ENCODE data around the gene SP100. TPM values are rescaled to one million over a fixed set of nuclear protein-coding genes. Genes with fewer than 3 reads are reported as not detected.
"Not testable (repeated sequence)": the region's sequence is repeated elsewhere in the genome, so short reads cannot be mapped to it uniquely, and the experiment has no call there.

Gene SP100
- total RNA-seq, 1 donor from 2014 or later = 38.8 TPM

DNA sequence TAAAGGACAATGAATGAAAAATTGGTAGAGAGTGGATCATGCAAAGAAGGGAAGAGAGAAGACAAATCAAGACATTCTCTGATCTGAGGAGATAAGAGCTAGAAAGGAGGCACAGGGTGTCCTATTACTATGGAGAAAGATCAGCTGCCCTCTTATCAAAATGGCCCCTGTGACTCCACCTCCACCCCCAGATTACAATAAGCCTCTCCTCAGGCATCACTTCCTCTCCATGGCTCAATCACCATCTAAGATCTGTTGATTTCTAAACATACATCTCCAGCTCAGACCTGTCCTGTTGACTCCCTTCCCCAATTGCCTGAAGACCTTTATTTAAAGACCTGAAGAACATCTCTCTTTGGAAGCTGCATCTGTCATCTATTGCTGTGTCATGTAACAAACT lies 43.2 kb downstream of the SP100 start:
- DNase-seq = no peak

DNA sequence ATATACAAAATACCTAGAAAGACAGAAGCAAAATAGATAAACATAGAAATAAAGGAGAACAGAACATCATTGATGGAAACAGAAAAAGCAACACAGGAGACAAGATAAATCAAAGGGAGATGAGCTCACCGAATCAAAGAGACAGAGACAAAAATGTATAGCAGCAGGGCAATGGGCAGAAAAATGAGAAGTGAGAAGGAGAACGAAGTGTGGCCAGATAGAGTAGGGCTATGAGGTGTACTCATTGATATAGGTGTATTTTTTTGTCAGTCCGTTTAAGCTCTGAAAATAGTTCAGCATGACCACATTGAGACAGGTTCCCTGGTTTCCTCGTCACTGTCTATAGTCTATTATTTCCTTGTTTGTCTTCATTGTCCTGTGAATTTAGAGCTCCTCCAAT lies 55.1 kb downstream of the SP100 start:
- DNase-seq = no peak

DNA sequence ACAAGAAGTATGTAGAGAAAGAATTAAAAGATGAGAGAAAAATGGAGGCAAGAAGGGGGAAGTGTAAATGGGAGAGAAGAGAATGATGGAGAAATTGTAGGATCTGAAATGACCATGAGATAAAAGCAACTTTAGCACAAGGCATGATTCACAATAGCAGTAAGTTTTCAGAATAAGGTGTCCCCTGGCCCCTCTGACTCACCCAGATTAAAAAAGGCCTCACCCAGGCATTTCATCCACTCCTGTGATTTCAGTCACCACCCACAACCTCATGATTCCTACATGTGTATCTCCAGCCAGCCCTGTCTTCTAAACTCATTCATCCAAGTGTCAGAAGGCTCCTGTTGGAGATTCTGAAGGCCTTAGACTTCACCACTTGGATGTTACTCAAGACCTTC lies 56.6 kb downstream of the SP100 start:
- no peak for DNase-seq

DNA sequence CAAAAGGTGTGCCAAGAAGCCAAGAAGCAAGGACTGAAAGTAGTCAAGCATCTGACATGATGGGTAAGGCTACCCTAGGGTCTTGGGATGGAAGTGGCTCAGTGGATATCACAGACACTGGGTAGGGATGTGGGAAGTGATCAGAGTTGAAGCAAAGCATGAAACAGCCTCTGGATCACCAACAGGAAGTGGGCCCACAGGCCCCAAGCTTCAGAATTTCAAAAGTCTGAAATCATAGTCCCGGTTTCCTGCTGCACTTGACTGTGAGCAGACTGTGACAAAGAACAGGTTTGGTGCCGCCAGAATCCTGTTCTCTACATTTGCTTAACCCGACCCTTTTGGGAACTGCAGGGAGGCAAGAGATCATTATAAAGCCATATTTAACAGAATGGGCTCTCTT lies 57.4 kb downstream of the SP100 start:
- no peak for DNase-seq

DNA sequence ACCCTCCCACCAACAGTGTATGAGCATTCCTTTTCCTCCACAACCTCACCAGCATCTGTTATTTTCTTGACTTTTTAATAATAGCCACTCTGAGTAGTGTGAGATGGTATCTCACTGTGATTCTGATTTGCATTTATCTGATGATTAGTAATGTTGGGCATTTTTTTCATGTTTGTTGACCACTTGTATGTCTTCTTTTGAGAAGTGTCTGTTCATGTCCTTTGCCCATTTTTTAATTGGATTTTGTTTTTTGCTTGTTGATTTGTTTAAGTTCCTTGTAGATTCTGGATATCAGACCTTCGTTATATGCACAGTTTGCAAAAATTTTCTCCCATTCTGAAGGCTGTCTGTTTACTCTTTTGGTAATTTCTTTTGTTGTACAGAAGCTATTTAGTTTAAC lies 59.1 kb downstream of the SP100 start:
- DNase-seq = no peak

DNA sequence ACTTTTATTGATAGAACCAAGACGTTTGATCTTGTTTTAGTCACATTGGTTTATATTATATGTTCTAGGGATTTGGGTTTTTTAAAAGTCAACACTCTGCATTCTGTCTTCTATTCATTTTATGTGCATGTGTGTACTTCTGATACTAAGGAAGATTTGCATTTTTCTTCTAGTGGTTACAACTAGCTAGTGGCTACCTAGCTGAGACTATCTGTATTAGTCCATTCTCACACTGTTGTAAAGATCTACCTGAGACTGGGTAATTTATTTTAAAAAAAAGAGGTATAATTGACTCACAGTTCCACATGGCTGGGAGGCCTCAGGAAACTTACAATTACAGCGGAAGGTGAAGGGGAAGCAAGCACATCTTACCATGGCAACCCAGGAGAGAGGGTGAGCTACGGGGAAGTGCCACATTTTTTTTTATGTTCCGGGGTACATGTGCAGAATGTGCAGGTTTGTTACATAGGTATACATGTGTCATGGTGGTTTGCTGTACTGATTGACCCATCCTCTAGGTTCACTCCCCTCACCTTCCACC lies 69.9 kb downstream of the SP100 start:
- DNase-seq = no peak

DNA sequence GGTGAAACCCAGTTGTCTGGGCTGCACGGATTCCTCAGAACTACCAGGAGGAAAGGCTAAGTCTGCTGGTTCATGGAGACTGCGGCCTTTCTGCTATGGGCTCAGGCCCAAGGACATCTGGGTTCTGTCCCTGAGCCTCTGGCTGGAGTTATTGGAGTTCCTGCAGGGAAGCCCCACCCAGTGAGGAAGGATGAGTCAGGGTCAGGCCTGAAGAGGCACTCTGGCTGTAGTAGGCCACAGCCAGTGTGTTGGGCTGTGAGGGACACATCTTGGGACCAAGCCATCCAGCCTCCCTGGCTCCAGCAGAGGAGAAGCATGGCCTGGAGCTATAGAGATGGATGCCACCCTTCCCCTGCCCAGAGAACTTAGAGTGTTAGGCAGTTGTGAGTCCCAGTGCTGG lies 75.2 kb downstream of the SP100 start:
- not testable (repeated sequence) for DNase-seq

DNA sequence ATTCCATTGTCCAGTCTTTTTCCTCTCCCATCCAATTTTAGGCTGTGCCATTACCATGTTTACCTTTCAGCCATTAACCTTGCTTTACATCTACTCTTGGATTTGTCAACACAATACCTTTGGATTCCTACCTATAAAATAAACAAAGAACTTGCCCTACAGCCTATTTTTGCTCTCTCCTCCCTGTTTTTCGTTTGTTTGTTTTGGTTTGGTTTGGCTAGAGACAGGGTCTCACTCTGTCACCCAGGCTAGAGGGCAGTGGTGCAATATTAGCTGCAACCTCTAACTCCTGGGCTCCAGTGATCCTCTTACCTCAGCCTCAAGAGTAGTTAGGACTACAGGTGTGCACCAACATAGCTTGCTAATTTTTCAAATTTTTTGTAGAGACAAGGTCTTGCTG lies 76.1 kb downstream of the SP100 start:
- DNase-seq = no peak

DNA sequence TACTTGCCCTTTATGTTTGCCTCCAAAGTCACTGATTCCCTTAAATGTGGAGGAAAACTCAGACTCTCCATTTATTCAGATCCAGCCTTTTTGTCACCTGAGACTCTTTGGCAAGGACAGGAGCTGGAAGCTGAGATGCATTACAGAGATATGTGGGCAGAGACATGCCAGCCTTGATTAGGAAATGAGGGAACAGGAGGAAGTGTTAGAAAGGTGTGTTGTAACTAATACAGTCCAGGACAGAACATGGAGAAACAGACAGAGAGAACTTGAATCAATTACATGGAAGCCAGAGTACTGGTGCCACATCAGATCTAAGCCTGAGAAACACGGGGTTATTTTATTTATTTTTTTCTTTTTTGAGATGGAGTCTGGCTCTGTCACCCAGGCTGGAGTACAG lies 79.0 kb downstream of the SP100 start:
- DNase-seq = no peak

DNA sequence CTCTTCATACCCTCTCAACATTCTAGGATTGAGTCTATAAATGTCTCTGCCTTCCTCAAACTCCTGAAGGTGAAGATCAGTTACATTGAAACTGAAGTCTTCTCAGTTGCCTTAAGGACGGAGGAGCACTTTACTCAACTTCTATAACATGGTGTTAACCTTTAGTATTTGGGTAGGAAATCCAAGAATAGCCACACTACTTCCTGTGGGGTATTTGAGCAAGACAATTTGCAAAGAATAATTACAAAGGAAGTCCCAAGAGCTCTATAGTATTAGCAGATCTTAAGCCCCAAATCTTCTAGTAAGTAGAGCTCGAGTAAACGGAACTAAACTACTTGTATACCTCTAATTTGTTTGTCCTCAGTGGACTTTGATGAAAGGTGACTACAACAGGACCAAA lies 80.9 kb downstream of the SP100 start:
- no peak for DNase-seq

DNA sequence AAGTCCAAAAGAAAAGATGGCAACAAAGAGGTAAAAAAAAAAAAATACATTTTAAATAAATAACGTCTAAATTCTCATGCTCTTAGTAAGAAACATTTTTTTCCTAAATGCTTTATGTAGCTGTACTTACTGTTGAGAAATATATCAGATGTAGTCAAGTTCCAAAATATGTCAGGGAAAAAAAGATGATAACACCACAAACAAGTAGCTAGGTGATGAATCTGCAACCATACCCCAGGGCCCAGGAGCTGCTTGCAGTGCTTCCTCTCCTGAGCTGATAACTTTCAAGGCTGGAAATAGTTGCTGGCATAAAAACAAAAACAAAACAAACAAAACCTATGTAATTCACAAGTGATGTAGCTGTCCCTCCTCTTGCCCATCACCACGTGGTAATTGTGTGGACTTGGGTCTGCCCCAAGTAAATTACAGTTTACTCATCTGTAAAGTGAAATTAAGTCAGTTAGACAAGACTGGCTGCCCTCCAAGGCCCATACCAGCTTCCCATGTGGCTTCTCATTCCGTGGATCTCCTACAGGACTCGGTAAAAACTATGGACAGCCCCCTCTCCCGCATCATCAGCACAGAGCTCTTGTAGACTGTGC lies 82.6 kb downstream of the SP100 start:
- no peak for DNase-seq

DNA sequence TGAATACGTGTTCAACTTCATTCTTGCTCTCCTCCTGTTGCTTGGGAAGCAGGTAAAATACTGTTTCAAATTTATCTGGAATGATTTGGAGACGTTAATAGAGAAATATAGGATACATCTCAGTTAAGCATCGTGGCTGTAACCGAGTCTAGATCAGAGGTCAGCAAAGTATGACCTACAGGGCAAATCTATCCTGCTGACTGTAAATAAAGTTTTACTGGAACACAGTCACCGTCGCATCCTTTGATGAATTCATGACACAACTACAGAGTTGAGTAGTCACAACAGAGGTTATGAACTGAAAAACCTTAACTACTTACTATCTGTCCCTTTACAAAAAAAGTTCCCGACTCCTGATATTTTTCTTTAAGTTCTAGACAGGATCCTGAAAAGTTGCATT lies 86.6 kb downstream of the SP100 start:
- no peak for DNase-seq

DNA sequence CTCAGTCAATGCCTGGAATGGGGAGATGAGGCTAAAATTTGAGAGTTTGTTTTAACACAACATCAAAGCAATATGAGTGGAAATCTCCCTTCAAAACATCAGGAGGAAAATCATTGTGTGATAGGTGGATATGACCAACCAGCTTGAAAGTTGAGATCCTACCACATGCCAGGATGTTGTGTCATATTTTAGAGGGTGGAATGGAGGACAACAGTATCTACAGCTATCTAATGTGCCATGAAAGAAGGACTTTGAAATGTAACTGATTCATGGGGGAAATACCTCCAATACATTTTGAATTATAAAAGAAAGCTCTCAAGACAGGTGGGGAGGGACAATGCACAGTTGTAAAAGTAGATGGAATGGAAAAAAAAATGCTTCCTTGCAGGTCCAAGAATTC lies 87.8 kb downstream of the SP100 start:
- DNase-seq = no peak

DNA sequence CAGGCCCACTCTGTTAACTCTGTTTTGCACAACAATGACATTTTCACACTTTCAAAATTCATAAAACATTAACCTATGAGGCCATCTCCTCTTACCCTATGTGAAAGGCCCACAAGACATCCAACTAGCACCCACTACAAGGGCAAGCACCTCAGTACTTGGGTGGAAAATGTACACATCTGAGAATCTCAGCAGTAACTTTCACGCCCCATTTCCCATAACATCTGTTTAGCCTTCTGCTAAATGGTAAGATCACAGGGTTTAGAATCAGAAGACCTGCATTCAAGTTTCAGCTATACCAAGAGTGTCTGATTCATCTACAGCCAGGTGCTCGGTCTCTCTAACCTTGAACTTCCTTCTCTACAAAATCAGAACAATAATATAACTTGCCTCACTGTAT lies 89.2 kb downstream of the SP100 start:
- DNase-seq = no peak

DNA sequence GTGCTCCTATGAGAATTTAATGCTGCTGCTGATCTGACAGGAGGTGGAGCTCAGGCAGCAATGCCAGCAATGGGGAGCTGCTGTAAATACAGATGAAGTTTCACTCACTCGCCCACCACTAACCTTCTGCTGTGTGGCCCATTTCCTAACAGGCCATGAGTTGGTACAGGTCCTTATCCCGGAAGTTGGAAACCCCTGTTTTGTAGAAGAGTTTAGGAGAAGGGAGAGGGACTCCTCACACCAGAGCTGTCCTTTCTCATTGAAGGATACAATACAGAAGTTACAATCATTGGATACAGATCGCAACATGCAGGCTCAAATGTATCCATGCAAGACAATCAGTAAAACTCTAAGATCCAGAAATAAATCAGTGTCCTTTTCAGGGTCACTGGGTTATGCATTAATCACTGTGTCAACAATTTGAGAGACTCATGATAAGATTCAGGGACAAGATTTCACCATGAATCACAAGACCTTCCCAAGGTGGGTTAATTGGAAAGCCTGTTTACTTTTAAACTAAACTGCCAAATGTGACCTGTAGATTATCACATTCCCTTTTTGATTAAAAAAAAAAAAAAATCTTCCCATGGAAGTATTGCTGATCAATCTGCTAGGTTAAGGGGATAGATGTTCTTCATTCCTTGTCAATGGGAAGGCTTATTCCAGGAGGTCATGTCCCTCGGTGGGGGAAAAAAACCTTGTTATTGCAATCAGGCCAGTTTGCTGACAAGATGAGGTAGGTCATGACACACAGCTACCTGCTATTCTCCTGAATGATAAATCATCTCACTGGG lies 97.2 kb downstream of the SP100 start:
- no peak for DNase-seq

DNA sequence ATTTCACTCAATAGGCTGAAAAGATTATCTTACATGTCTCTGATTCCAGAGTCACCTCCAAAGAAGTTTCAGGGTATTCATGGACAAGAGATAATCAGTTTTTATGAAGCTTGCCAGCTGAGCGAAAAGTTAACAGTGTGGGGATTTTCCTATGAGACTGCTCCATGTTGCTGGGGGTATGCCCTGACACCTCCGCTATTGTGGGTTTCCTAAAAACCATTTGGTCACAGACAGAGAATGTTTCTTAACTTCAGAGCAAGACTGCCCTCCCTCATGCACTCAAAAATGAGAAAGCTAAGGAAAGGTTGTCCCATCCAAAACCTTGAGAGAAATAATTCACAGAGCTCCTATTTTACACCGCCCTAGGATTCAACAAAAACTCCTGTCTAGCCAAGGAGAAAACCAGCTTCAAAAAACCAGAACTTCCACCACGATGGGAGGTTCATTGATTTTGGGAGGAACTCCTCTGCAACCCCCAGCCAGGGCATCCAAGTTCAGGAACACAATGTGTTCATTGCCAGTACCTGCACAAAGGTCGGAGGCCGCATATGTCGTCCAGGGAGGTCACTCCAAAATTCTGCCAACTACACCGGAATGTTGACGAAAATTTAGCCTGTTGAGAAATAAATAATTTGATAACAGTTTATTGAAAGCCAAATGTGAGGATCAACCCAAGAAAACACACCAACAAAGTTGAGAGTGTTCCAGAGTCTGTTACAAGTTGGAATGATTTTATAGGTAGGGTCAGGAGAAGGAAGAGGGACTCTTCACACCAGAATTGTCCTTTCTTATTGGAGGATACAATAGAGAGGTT lies 104.3 kb downstream of the SP100 start:
- DNase-seq = no peak

DNA sequence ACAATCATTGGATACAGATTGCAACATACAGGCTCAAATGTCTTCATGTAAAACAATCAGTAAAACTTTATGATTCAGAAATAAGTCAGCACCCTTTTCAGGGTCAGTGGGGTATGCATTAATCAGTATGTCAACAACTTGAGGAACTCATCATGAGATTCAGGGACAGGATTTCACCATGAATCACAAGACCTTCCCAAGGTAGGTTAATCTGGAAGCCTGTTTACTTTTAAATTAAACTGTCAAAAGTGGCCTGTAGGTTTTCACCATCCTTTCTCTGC lies 104.8 kb downstream of the SP100 start:
- DNase-seq = no peak

DNA sequence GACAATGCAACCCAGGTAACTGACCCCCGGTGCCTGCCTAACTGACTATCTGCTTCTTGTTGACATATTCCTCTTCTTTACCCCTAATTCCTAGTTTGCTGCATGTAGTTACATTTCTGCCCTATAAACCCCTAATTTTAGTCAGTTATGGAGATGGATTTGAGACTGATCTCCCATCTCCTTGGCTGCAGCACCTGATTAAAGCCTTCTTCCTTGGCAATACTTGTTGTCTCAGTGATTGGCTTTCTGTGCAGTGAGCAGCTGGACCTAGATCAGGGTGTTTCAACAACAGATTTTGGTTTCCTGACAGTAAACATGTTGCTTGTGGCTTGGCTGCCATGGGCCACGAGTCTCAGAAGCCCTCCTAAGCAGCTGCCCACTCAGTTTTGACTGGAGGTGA lies 105.4 kb downstream of the SP100 start:
- no peak for DNase-seq

DNA sequence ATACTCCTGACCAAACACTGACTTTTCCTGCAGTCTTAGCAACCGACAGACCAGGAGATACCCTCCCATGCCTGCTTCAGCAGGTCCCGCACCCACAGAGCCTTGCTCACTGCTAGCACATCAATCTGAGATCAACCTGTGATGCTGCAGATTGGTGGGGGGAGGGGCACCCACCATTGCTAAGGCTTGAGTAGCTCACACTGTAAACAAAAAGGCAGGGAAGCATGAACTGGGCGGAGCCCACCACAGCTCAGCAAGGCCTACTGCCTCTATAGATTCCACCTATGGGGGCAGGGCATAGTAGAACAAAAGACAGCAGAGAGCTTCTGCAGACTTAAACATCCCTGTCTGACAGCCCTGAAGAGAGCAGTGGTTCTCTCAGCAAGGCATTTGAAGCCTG lies 109.7 kb downstream of the SP100 start:
- no peak for DNase-seq

DNA sequence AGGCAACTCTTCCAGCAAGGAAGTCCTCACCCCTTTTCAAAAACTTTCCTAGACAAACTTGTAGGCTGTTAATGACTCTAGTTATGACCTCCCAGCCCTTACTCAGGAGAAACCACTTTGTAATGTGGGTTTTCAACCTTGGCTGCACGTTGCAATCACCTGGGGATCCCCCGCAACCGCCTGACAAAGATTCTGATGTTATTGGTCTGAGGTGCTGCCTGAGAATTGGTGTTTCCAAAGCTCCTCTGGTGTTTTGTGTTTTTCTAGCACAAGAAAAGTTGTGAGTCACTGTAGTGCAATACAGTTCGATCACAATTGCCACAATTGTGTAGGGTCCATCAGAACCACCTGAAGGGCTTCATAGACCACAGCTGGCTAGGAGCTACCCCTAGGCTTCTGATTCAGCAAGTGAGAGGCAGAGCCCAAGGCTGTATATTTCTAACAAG lies 121.6 kb downstream of the SP100 start:
- DNase-seq = no peak

DNA sequence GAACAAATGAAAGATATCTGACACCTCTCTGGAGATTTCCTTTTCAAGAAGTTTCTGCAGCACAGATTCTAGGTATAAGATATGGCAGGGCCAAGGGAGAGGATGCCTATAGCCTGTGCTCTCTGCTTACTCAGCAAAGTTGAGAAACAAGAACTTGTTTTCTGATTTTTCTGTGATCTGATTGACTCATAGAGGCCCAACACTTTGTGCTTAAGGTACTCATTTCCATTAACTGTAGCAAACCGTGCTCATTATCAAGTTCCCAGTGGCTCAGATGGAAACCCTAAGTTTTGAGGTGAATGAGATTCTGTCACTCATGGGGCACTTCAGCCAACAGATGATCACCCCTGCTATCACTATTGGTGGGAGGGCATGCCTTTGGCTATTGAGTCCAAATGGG lies 124.3 kb downstream of the SP100 start:
- no peak for DNase-seq

DNA sequence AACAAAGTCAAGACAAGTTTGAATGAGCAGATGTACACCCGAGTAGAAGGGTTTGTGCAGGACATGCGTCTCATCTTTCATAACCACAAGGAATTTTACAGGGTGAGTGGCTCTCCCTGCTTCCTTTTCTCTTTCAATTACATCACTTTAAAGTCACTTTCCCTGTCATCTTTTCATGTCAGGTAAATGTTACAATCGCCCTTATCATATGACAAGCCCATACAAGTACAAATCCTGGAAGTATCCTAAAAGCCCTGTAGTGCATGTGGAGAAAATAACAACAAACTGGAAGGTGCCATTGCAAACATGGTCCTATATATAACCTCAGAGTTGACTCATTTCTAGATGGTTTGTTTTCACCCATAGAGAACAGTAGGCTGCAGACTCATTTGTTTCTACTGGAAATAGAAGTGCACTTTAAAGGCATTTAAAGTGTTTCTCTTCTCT lies 126.0 kb downstream of the SP100 start:
- no peak for DNase-seq

DNA sequence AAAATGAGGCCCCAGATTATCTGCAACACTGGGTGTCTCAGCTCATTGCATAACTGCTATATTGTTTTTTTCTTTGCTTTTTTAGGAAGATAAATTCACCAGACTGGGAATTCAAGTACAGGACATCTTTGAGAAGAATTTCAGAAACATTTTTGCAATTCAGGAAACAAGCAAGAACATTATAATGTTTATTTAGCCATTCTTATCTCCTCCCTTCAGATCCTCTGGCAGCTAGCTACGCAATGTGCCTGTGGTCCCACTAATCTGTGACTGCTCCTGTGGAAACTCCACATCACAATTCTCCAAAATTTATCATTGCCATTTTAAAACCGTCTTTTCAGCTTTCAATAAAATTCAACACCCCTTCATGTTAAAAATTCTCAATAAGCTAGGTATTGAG lies 126.8 kb downstream of the SP100 start:
- DNase-seq = no peak

Data from tongue (tissue), 2 donors.